Hepatocyte (in vitro differentiated cells): ENCODE results near the gene CAPN11. TPM values are rescaled to one million over a fixed set of nuclear protein-coding genes. Genes with fewer than 3 reads are reported as not detected.
"Not testable (repeated sequence)": the region's sequence is repeated elsewhere in the genome, so short reads cannot be mapped to it uniquely, and the experiment has no call there.

Experiments used
- DNase-seq: peaks from one replicate; pipeline ENCODE4 v3.0.0-alpha.2; 2016; ENCODE audit warnings: low spot score
- H2AFZ ChIP-seq: fragments of 200-600 bp; sonication (generic); 2 replicates; pipeline ENCODE4 v1.6.0; 2016; ENCODE audit warnings: antibody characterized with exemption, mild to moderate bottlenecking
- H3K27ac ChIP-seq: fragments of 200-600 bp; sonication (generic); 2 replicates; pipeline ENCODE4 v1.5.1; 2016; ENCODE audit warnings: mild to moderate bottlenecking
- H3K27me3 ChIP-seq: fragments of 200-600 bp; sonication (generic); 2 replicates; pipeline ENCODE4 v1.6.1; 2016
- H3K36me3 ChIP-seq: fragments of 200-600 bp; sonication (generic); replicated peaks from 2 replicates; pipeline ENCODE4 v1.5.1; 2016; ENCODE audit warnings: low read depth; ENCODE audit not compliant: insufficient read depth
- H3K4me1 ChIP-seq: fragments of 200-600 bp; sonication (generic); 2 replicates; pipeline ENCODE4 v1.5.1; 2016; ENCODE audit warnings: mild to moderate bottlenecking, moderate library complexity; ENCODE audit not compliant: insufficient read depth
- H3K4me2 ChIP-seq: fragments of 200-600 bp; sonication (generic); 2 replicates; pipeline ENCODE4 v1.6.0; 2016
- H3K4me3 ChIP-seq: fragments of 200-600 bp; sonication (generic); 2 replicates; pipeline ENCODE4 v1.5.1; 2016; ENCODE audit warnings: mild to moderate bottlenecking
- H3K79me2 ChIP-seq: fragments of 200-600 bp; sonication (generic); 2 replicates; pipeline ENCODE4 v1.6.0; 2017; ENCODE audit warnings: mild to moderate bottlenecking
- H3K9me2 ChIP-seq: fragments of 200-600 bp; sonication (generic); replicated peaks from 2 replicates; pipeline ENCODE4 v1.6.0; 2017; ENCODE audit warnings: mild to moderate bottlenecking; ENCODE audit not compliant: insufficient read depth
- H3K9me3 ChIP-seq: fragments of 200-600 bp; sonication (generic); 2 replicates; pipeline ENCODE4 v1.5.1; 2016; ENCODE audit warnings: low read depth, mild to moderate bottlenecking
- H4K20me1 ChIP-seq: fragments of 200-600 bp; sonication (generic); 2 replicates; pipeline ENCODE4 v1.6.0; 2016; ENCODE audit warnings: mild to moderate bottlenecking; ENCODE audit not compliant: insufficient read depth, poor library complexity, severe bottlenecking
- CTCF ChIP-seq: fragments of 200-600 bp; sonication (generic); IDR thresholded peaks from 2 replicates; pipeline ENCODE4 v1.5.1; 2016; ENCODE audit warnings: antibody characterized with exemption, mild to moderate bottlenecking; ENCODE audit not compliant: poor library complexity
- EZH2 ChIP-seq: fragments of 200-600 bp; sonication (generic); IDR thresholded peaks from 2 replicates; pipeline ENCODE4 v1.6.1; 2016; ENCODE audit warnings: antibody characterized with exemption, mild to moderate bottlenecking, borderline replicate concordance
- EZH2phosphoT487 ChIP-seq: fragments of 200-600 bp; sonication (generic); IDR thresholded peaks from one replicate; pipeline ENCODE4 v1.6.1; 2018; ENCODE audit warnings: antibody characterized with exemption, mild to moderate bottlenecking, low read depth, moderate library complexity; ENCODE audit not compliant: unreplicated experiment, severe bottlenecking
- WGBS: methylation state at CpG from one replicate; pipeline ENCODE4 v1.1.6; 2016; ENCODE audit warnings: low lambda C conversion rate; ENCODE audit errors: missing lambda C conversion rate; 5-methylcytosine and 5-hydroxymethylcytosine counted together
- polyA plus RNA-seq: library from polyadenylated mRNA; unstranded; fragments of >200 nt; fragmentation: Nextera tagmentation; extraction: Ambion mirVana; gene quantifications from 2 replicates; pipeline ENCODE4 v1.2.1, GENCODE V29; 2016
- total RNA-seq: library from RNA; depleted of rRNA; stranded (reverse); fragments of >200 nt; gene quantifications from 2 replicates; pipeline ENCODE4 v1.2.3, GENCODE V29; 2014

CAPN11 gene
- total and polyA plus RNA-seq, 2 experiments from 2014 or later = 0.13 to 0.23 TPM

DNA sequence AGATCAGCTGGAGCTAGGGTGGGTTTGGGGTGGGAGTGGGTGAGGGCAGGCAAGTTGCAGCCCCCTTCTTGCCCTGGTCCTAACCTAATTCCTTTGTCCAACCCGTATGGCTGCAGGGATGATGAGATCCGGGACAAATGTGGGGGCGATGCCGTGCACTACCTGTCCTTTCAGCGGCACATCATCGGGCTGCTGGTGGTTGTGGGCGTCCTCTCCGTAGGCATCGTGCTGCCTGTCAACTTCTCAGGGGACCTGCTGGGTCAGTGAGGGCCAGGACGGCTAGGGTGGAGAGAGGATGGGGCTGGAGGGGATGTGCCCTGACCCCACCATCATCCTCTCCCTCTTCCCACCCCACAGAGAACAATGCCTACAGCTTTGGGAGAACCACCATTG lies 19.3 kb upstream of the CAPN11 start:
- no peaks in the 10 kb centered on the region for H3K9me3 ChIP-seq
- no peaks in the 10 kb centered on the region for H3K36me3 ChIP-seq
- no peak overlapping the region for H3K27ac ChIP-seq
- H3K27me3 ChIP-seq = no peaks in the 10 kb centered on the region
- TF ChIP-seq EZH2phosphoT487 (no peak), EZH2 (no peak), CTCF (no peak)
- 91% methylated on average over 10 of the region's 10 CpGs for WGBS
- no peaks in the 10 kb centered on the region for H4K20me1 ChIP-seq
- DNase-seq = no peak
- H2AFZ ChIP-seq = no peak overlapping the region
- no peaks in the 10 kb centered on the region for H3K9me2 ChIP-seq
- no peak overlapping the region for H3K4me2 ChIP-seq
- H3K4me3 ChIP-seq = no peak overlapping the region
- H3K79me2 ChIP-seq = peaks cover 4% of the 10 kb centered on the region
- H3K4me1 ChIP-seq = peaks cover 7% of the 10 kb centered on the region

- no peaks in the 10 kb centered on the region for H3K27me3 ChIP-seq
- H2AFZ ChIP-seq = no peak overlapping the region
- H3K36me3 ChIP-seq = no peaks in the 10 kb centered on the region
- H3K79me2 ChIP-seq = no peaks in the 10 kb centered on the region
- no peak overlapping the region for H3K4me3 ChIP-seq
- 100% methylated on average over 1 of the region's 1 CpG for WGBS
- no peak overlapping the region for H3K4me2 ChIP-seq
- H3K9me2 ChIP-seq = no peaks in the 10 kb centered on the region
- no peak overlapping the region for H3K27ac ChIP-seq
- no peaks in the 10 kb centered on the region for H4K20me1 ChIP-seq
- no peak for DNase-seq
- H3K4me1 ChIP-seq = no peaks in the 10 kb centered on the region
- TF ChIP-seq EZH2 (no peak), CTCF (no peak), EZH2phosphoT487 (no peak)
- no peaks in the 10 kb centered on the region for H3K9me3 ChIP-seq
Measured at GRCh38 chr6:44142835-44143234, 15.8 kb upstream of the CAPN11 start.

- no peak overlapping the region for H3K4me3 ChIP-seq
- DNase-seq = no peak
- H3K27ac ChIP-seq = no peak overlapping the region
- H3K9me3 ChIP-seq = no peaks in the 10 kb centered on the region
- WGBS = 94% methylated on average over 1 of the region's 1 CpG
- no peak for TF ChIP-seq EZH2
- no peak for TF ChIP-seq EZH2phosphoT487
- TF ChIP-seq CTCF = no peak
- no peak overlapping the region for H2AFZ ChIP-seq
- H3K4me2 ChIP-seq = no peak overlapping the region
- H3K27me3 ChIP-seq = no peaks in the 10 kb centered on the region
- no peaks in the 10 kb centered on the region for H3K9me2 ChIP-seq
- H4K20me1 ChIP-seq = no peaks in the 10 kb centered on the region
- H3K79me2 ChIP-seq = no peaks in the 10 kb centered on the region
- H3K4me1 ChIP-seq = no peaks in the 10 kb centered on the region
- no peaks in the 10 kb centered on the region for H3K36me3 ChIP-seq
Measured at GRCh38 chr6:44143731-44144130, 14.9 kb upstream of the CAPN11 start.

GRCh38 chr6:44144536-44144935 lies 14.1 kb upstream of the CAPN11 start:
- not testable (repeated sequence) for H3K4me2 ChIP-seq, H3K36me3 ChIP-seq, H3K27me3 ChIP-seq, H3K9me2 ChIP-seq, H4K20me1 ChIP-seq, H2AFZ ChIP-seq, H3K4me3 ChIP-seq, H3K4me1 ChIP-seq, H3K9me3 ChIP-seq, H3K79me2 ChIP-seq, H3K27ac ChIP-seq, DNase-seq
- 86% methylated on average over 3 of the region's 3 CpGs for WGBS
